A549 (cell line): ENCODE data around the gene SLC38A4. TPM values are rescaled to one million over a fixed set of nuclear protein-coding genes. Genes with fewer than 3 reads are reported as not detected.

ENCODE experiments used
- ATAC-seq, 2 experiments: fragments of 200-7000 bp in 1 of 2; fragments of >200 bp in 1 of 2; cut with Nextera tagmentation in 1 of 2; cut with Tn5 transposase in 1 of 2; 3 replicates each; pipeline versions ENCODE4 v1.8.0 to v1.9.1; 2018 to 2020; ENCODE audit warnings: mild to moderate bottlenecking in 1 of 2, moderate library complexity in 1 of 2
- CTCF ChIA-PET: fragments of 300-600 bp; sonication (Branson Sonifier 250); formaldehyde crosslinking; extraction: SDS; loops from one replicate; lab custom pipeline; 2021; ENCODE audit warnings: antibody characterized with exemption, inconsistent platforms; lab: Yijun Ruan, JAX
- POLR2A ChIA-PET: fragments of 350-600 bp; formaldehyde crosslinking; extraction: SDS; loops from one replicate; lab custom pipeline; 2021; ENCODE audit warnings: antibody characterized with exemption, inconsistent platforms; lab: Yijun Ruan, JAX
- DNase-seq, 2 experiments: peaks; one replicate each; pipeline versions ENCODE4 v3.0.0 to v3.0.0-alpha.2; 2011 to 2016; ENCODE audit warnings: low read depth in 1 of 2, low spot score in 1 of 2
- FAIRE-seq: peaks from 2 replicates; lab custom pipeline; 2011; peaks lifted over from hg19 to GRCh38; lab: Jason Lieb, UNC
- H3K27ac ChIP-seq, 2 experiments: fragments of >200 bp; sonication (Bioruptor Twin); formaldehyde crosslinking; 3 replicates each; pipeline ENCODE4 v1.5.1; 2016 to 2017
- H3K4me1 ChIP-seq: fragments of >200 bp; sonication (Bioruptor Twin); formaldehyde crosslinking; 3 replicates; pipeline ENCODE4 v1.6.1; 2016
- H3K4me2 ChIP-seq: fragments of >200 bp; sonication (Bioruptor Twin); formaldehyde crosslinking; 3 replicates; pipeline ENCODE4 v1.6.1; 2016
- H3K4me3 ChIP-seq: fragments of >200 bp; sonication (Bioruptor Twin); formaldehyde crosslinking; 3 replicates; pipeline ENCODE4 v1.5.1; 2016
- H3K9me3 ChIP-seq: fragments of >200 bp; sonication (Bioruptor Twin); formaldehyde crosslinking; 3 replicates; pipeline ENCODE4 v1.6.1; 2016
- ATOH8 ChIP-seq: fragments of 250-450 bp; sonication (Bioruptor Pico); IDR thresholded peaks from 2 replicates; pipeline ENCODE4 v1.5.0; 2020; ENCODE audit warnings: low read depth, mild to moderate bottlenecking, moderate library complexity
- BCL3 ChIP-seq: fragments of >200 bp; sonication (Bioruptor Twin); formaldehyde crosslinking; IDR thresholded peaks from 3 replicates; pipeline ENCODE4 v1.6.1; 2016
- BHLHE40 ChIP-seq: IDR thresholded peaks from 2 replicates; pipeline ENCODE4 v1.6.1; 2012; ENCODE audit warnings: low read depth, low read length, inconsistent platforms
- CBX2 ChIP-seq: fragments of 200-600 bp; sonication (generic); IDR thresholded peaks from 2 replicates; pipeline ENCODE4 v1.6.1; 2016; ENCODE audit warnings: low read depth, mild to moderate bottlenecking, borderline replicate concordance
- CBX8 ChIP-seq: fragments of 200-600 bp; sonication (generic); IDR thresholded peaks from 2 replicates; pipeline ENCODE4 v1.6.1; 2016
- CHD2 ChIP-seq: fragments of 150-350 bp; IDR thresholded peaks from 2 replicates; pipeline ENCODE4 v1.6.1; 2014; ENCODE audit warnings: low read length; ENCODE audit not compliant: partially characterized antibody
- CHD4 ChIP-seq: fragments of 200-600 bp; sonication (generic); IDR thresholded peaks from 2 replicates; pipeline ENCODE4 v1.6.1; 2016; ENCODE audit warnings: antibody characterized with exemption, mild to moderate bottlenecking, borderline replicate concordance
- EHF ChIP-seq: fragments of 250-450 bp; sonication (Bioruptor Pico); IDR thresholded peaks from 2 replicates; pipeline ENCODE4 v1.5.0; 2020; ENCODE audit warnings: mild to moderate bottlenecking
- FOXS1 ChIP-seq: fragments of 250-450 bp; sonication (Bioruptor Pico); IDR thresholded peaks from 2 replicates; pipeline ENCODE4 v1.5.0; 2020; ENCODE audit warnings: mild to moderate bottlenecking, moderate library complexity
- GATA3 ChIP-seq: IDR thresholded peaks from 2 replicates; pipeline ENCODE4 v1.6.1; 2012; ENCODE audit warnings: borderline replicate concordance
- HOXB5 ChIP-seq: fragments of 250-450 bp; sonication (Bioruptor Pico); IDR thresholded peaks from 2 replicates; pipeline ENCODE4 v1.5.0; 2020; ENCODE audit warnings: mild to moderate bottlenecking, moderate library complexity
- JUN ChIP-seq, 2 experiments: fragments of >200 bp; sonication (Bioruptor Twin); formaldehyde crosslinking; IDR thresholded peaks; 2 replicates in 1 of 2; 3 replicates in 1 of 2; pipeline ENCODE4 v1.6.1; 2016 to 2017
- KDM5A ChIP-seq: fragments of 200-600 bp; sonication (generic); IDR thresholded peaks from 2 replicates; pipeline ENCODE4 v1.6.1; 2016; ENCODE audit warnings: antibody characterized with exemption, mild to moderate bottlenecking
- MAFK ChIP-seq: fragments of 450-650 bp; IDR thresholded peaks from 2 replicates; pipeline ENCODE4 v1.6.1; 2014; ENCODE audit not compliant: partially characterized antibody
- MYC ChIP-seq: IDR thresholded peaks from 2 replicates; pipeline ENCODE4 v1.6.1; 2012; ENCODE audit warnings: mild to moderate bottlenecking, inconsistent platforms, low read length, improper control_type of control experiment, borderline replicate concordance
- NPAS2 ChIP-seq: fragments of 250-450 bp; sonication (Bioruptor Pico); IDR thresholded peaks from 2 replicates; pipeline ENCODE4 v1.8.0; 2022; ENCODE audit warnings: mild to moderate bottlenecking, moderate library complexity, borderline replicate concordance
- NR3C1 ChIP-seq: fragments of >200 bp; sonication (Bioruptor Twin); formaldehyde crosslinking; IDR thresholded peaks from 3 replicates; pipeline ENCODE4 v1.6.1; 2017
- PBX3 ChIP-seq: IDR thresholded peaks from 2 replicates; pipeline ENCODE4 v1.6.1; 2012
- RAD21 ChIP-seq, 2 experiments: fragments of >200 bp in 1 of 2; sonication (Bioruptor Twin) in 1 of 2; formaldehyde crosslinking in 1 of 2; IDR thresholded peaks in 1 of 2; conservative IDR thresholded peaks in 1 of 2; 2 replicates in 1 of 2; 3 replicates in 1 of 2; pipeline ENCODE4 v1.6.1; 2012 to 2018; ENCODE audit warnings: inconsistent platforms in 1 of 2
- RCOR1 ChIP-seq: fragments of 150-350 bp; IDR thresholded peaks from 2 replicates; pipeline ENCODE4 v1.6.1; 2014; ENCODE audit warnings: antibody characterized with exemption, low read length, low read depth
- SREBF2 ChIP-seq: fragments of 450-650 bp; IDR thresholded peaks from 2 replicates; pipeline ENCODE4 v1.6.1; 2014; ENCODE audit warnings: mild to moderate bottlenecking, moderate library complexity
- WGBS: methylation state at CpG from one replicate; pipeline ENCODE4 v1.1.6; 2017; ENCODE audit errors: missing lambda C conversion rate; 5-methylcytosine and 5-hydroxymethylcytosine counted together
- polyA plus RNA-seq, 4 experiments: library from polyadenylated mRNA; depleted of rRNA in 3 of 4; stranded (reverse); fragments of >200 nt; fragmentation: RNase III in 1 of 4; extraction: RNeasy Plus Mini Kit Qiagen cat#74134 plus additional on column Dnase treatment in 1 of 4; gene quantifications; 2 replicates in 3 of 4; 3 replicates in 1 of 4; pipeline ENCODE4 v1.2.3, GENCODE V29; 2011 to 2017

SLC38A4 gene
- polyA plus RNA-seq, 2 of the 4 experiments (the other 2 are of a cell fraction), result 0.09 to 0.30 TPM

GRCh38 chr12:46804054-46804453 is 21.7 kb downstream of the SLC38A4 start:
- WGBS, result 39% methylated on average over 3 of the region's 3 CpGs
- ChIA-PET CTCF (no interaction called here), POLR2A (no interaction called here)
- ATAC-seq (no peak), DNase-seq (no peak), FAIRE-seq (no peak)
- H3K27ac ChIP-seq, result no peak overlapping the region
- no peaks in the 10 kb centered on the region for H3K4me1 ChIP-seq
- no peaks in the 10 kb centered on the region for H3K9me3 ChIP-seq
- no peak overlapping the region for H3K4me2 ChIP-seq
- TF ChIP-seq CBX8 (0 out of 2 replicates have a peak, but pooled peaks have one; percentile 23), MAFK (peak; percentile 52), BCL3 (no peak)
- no peak overlapping the region for H3K4me3 ChIP-seq

- WGBS, result 52% methylated on average over 3 of the region's 3 CpGs
- H3K4me1 ChIP-seq, result no peaks in the 10 kb centered on the region
- no peak for FAIRE-seq
- TF ChIP-seq SREBF2 (no peak), FOXS1 (CRISPR knock-in tag) (no peak), NPAS2 (CRISPR knock-in tag) (no peak), CHD4 (no peak), MYC (no peak), HOXB5 (CRISPR knock-in tag) (no peak), PBX3 (no peak), EHF (CRISPR knock-in tag) (no peak), RCOR1 (no peak), BCL3 (no peak), GATA3 (no peak), NR3C1 (no peak), KDM5A (no peak), CHD2 (no peak), BHLHE40 (no peak), JUN (IDR thresholded peaks at IDR 0.05) (no peak), RAD21 (conservative IDR thresholded peaks at IDR 0.05 in 1 of 2, IDR thresholded peaks at IDR 0.05 in 1 of 2) (no peak)
- TF ChIP-seq, all 56 proteins: peak for 0
- H3K27ac ChIP-seq, result no peak overlapping the region
- H3K4me3 ChIP-seq, result no peak overlapping the region
- H3K9me3 ChIP-seq, result no peaks in the 10 kb centered on the region
- ChIA-PET POLR2A (no interaction called here), CTCF (no interaction called here)
- H3K4me2 ChIP-seq, result no peak overlapping the region
- ATAC-seq, result no peak
- no peak for DNase-seq
Measured at GRCh38 chr12:46803517-46803916, 22.3 kb downstream of the SLC38A4 start.

GRCh38 chr12:46801293-46801692 is 24.5 kb downstream of the SLC38A4 start:
- CTCF ChIA-PET, result interaction anchor here (1.1 kb wide), 1 partner anchor 32 kb away, joined by 3 read pairs; no protein-coding TSS in a partner anchor
- Histone ChIP-seq H3K4me2 (no peak overlapping the region), H3K9me3 (no peaks in the 10 kb centered on the region), H3K4me1 (no peaks in the 10 kb centered on the region), H3K27ac (no peak overlapping the region), H3K4me3 (no peak overlapping the region)
- no peak for FAIRE-seq
- WGBS, result 0% methylated on average over 1 of the region's 1 CpG
- DNase-seq, result no peak
- ATAC-seq, result no peak
- POLR2A ChIA-PET, result no interaction called here
- TF ChIP-seq ATOH8 (CRISPR knock-in tag), result no peak
- TF ChIP-seq KDM5A, result no peak
- TF ChIP-seq MAFK, result no peak
- no peak for TF ChIP-seq CHD2
- TF ChIP-seq RCOR1, result no peak
- no peak for TF ChIP-seq CBX2
